Measurements from ENCODE around the gene DLX3. TPM values are rescaled to one million over a fixed set of nuclear protein-coding genes. Genes with fewer than 3 reads are reported as not detected.

The DLX3 gene
- total RNA-seq, 4 donors from 2014 or later, result 0.34 TPM; not detected in 3

GRCh38 chr17:49965524-49965909, 29.5 kb downstream of the DLX3 start:
- no peak for TF ChIP-seq CTCF (IDR thresholded peaks at IDR 0.05; ENCODE audit: low read depth)

GRCh38 chr17:49964769-49965523, 30.1 kb downstream of the DLX3 start:
- no peak for TF ChIP-seq CTCF (IDR thresholded peaks at IDR 0.05; ENCODE audit: low read depth)

- TF ChIP-seq CTCF (IDR thresholded peaks at IDR 0.05; ENCODE audit: low read depth), result no peak
These were observed 30.7 kb downstream of the DLX3 start for GRCh38 chr17:49964303-49964768.

- TF ChIP-seq CTCF (IDR thresholded peaks at IDR 0.05; ENCODE audit: low read depth), result no peak
These were observed 31.3 kb downstream of the DLX3 start for GRCh38 chr17:49963626-49964302.

GRCh38 chr17:49963309-49963625, 31.8 kb downstream of the DLX3 start:
- TF ChIP-seq CTCF (IDR thresholded peaks at IDR 0.05; ENCODE audit: low read depth), result no peak

GRCh38 chr17:49962599-49963308, 32.3 kb downstream of the DLX3 start:
- no peak for TF ChIP-seq CTCF (IDR thresholded peaks at IDR 0.05; ENCODE audit: low read depth)
